Measurements from ENCODE around the gene NUTM1.
"Not testable (repeated sequence)": the region's sequence is repeated elsewhere in the genome, so short reads cannot be mapped to it uniquely, and the experiment has no call there.

The NUTM1 gene

GRCh38 chr15:34389594-34390086 lies 46.5 kb downstream of the NUTM1 start:
- H3K4me3 ChIP-seq (ENCODE audit: low read length); DNase-seq (ENCODE audit: low read depth, low spot score): not testable (repeated sequence)

- not testable (repeated sequence) for DNase-seq (ENCODE audit: low read depth, low spot score); H3K4me3 ChIP-seq (ENCODE audit: low read length)
Observed at GRCh38 chr15:34392981-34393380, 49.9 kb downstream of the NUTM1 start.

- DNase-seq (ENCODE audit: low read depth, low spot score); H3K4me3 ChIP-seq (ENCODE audit: low read length): not testable (repeated sequence)
Observed at GRCh38 chr15:34397637-34398259, 54.6 kb downstream of the NUTM1 start.

GRCh38 chr15:34403160-34403598 lies 60.1 kb downstream of the NUTM1 start:
- DNase-seq (ENCODE audit: low read depth, low spot score); H3K4me3 ChIP-seq (ENCODE audit: low read length): not testable (repeated sequence)

- not testable (repeated sequence) for H3K4me3 ChIP-seq (ENCODE audit: low read length); DNase-seq (ENCODE audit: low read depth, low spot score)
Observed at GRCh38 chr15:34403899-34404298, 60.8 kb downstream of the NUTM1 start.
